A549 treated with CpdA at 1 μM for 4 hours (cell line): ENCODE measurements around the gene PF4V1. TPM values are rescaled to one million over a fixed set of nuclear protein-coding genes. Genes with fewer than 3 reads are reported as not detected.

ENCODE experiments used
- total RNA-seq: library from RNA; stranded (reverse); fragments of 200-300 nt; extraction: Qiagen RNA extraction; gene quantifications from 5 replicates; pipeline ENCODE4 v1.2.3, GENCODE V29; 2022; ENCODE audit warnings: low read depth

The PF4V1 gene
- not detected in 5 replicates for total RNA-seq

GRCh38 chr4:73853246-73853704 is at the start of gene PF4V1:
PF4V1 (plus strand) TSS chr4:73853296; CDS start chr4:73853363, 67 bp downstream.

GRCh38 chr4:73836373-73837279 is 16.5 kb upstream of the PF4V1 start, which contains the start of gene CXCL6:
CXCL6 (plus strand) TSS chr4:73836678; CDS start chr4:73836751, 73 bp downstream.

GRCh38 chr4:73869130-73870055 is 16.3 kb downstream of the PF4V1 start, which contains the start of gene CXCL1:
CXCL1 (plus strand) TSS chr4:73869393; CDS start chr4:73869471, 78 bp downstream.

Other genes starting within 250 kb of the PF4V1 start
- 0.57 to 0.90 TPM (median 0.83 TPM) in 5 replicates for gene RASSF6, start 232.9 kb upstream of the PF4V1 start, total RNA-seq
- gene CXCL8, start 112.7 kb upstream of the PF4V1 start, total RNA-seq = 8.0 to 21.7 TPM (median 10.2 TPM) in 5 replicates
- not detected in 5 replicates for gene CXCL6, start 16.6 kb upstream of the PF4V1 start, total RNA-seq
- 11.7 to 16.3 TPM (median 14.8 TPM) in 5 replicates for gene CXCL1, start 16.1 kb downstream of the PF4V1 start, total RNA-seq
- 0.39 to 1.8 TPM (median 0.50 TPM) in 5 replicates for gene PF4, start 128.7 kb downstream of the PF4V1 start, total RNA-seq
- 0.18 TPM in 1 of 5 replicates, not detected in the others for gene PPBP, start 134.9 kb downstream of the PF4V1 start, total RNA-seq
- 50.1 to 60.7 TPM (median 56.4 TPM) in 5 replicates for gene CXCL5, start 145.4 kb downstream of the PF4V1 start, total RNA-seq
- gene CXCL3, start 185.4 kb downstream of the PF4V1 start, total RNA-seq = 5.1 to 7.5 TPM (median 6.5 TPM) in 5 replicates
- gene CXCL2, start 245.9 kb downstream of the PF4V1 start, total RNA-seq = 15.0 to 17.9 TPM (median 15.6 TPM) in 5 replicates